Lung microvascular endothelial cell (primary cell): Measurements from ENCODE around the gene PTPN11. TPM values are rescaled to one million over a fixed set of nuclear protein-coding genes. Genes with fewer than 3 reads are reported as not detected.

ENCODE experiments used
- DNase-seq, 2 donors: peaks; one replicate each; pipeline versions ENCODE4 v3.0.0 to v3.0.0-alpha.2; 2010; ENCODE audit warnings: low read depth in 2 of 2
- total RNA-seq: library from RNA; depleted of rRNA; stranded (reverse); fragments of >200 nt; gene quantifications from 2 replicates; pipeline ENCODE4 v1.2.1, GENCODE V29; 2014

Gene PTPN11
- total RNA-seq, 1 donor from 2014 or later = 60.3 TPM

DNA sequence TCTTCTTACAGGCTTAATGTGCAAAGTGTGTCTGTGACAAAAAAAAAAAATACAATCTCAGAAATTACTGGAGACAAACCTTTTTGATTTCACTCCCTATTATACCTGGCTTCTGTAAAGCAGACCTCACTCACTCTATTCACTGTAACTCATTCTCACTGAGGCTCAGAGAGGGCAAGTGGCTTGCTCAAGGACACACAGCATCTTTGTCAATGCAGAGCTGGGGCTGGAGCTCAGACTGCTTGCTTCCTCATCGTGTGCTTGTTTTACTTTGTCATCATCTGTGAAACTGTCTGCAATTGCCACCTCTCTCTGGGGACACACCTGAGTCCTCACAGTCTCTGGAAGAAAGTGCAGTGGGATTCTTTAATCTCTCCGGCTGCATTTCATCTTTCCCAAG is 120.0 kb downstream of the PTPN11 start:
- no peak for DNase-seq

DNA sequence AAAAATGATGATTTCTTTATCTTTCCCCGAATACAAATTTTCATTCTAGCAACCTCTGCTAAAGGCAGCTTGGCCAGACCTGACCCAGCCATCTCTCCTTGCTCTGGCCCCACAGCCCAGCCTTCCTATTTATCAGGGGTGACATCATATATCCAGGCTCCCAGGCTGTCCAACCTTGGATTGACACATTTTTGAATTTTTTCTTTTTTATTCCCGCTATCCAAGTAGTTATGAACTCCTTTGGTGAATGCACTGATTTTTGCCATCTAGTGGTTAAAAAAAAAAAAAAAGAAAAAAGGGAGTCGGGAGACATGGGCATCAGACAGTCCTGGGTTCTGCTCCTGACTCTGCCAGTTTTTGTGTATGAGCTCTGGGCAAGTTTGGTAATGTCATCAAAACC is 120.5 kb downstream of the PTPN11 start:
- no peak for DNase-seq

DNA sequence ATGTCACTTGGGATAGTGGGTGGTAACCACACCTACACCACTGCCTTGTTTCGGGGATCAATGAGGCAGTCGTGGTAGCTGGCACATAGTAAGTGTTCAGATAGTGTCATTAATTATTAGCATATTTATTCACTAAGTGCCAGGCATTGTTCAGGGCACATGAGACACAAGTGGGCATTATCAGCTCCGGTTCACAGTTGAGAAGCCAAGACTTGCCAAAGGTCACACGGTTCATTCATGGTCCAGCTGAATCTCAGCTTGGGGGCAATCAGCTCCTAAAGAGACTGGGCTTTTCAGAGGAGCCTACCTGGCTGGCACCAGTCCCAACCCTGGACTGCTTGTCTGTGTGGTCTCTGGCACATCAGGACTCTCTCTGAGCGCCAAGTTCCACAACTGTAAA is 121.3 kb downstream of the PTPN11 start:
- no peak for DNase-seq

DNA sequence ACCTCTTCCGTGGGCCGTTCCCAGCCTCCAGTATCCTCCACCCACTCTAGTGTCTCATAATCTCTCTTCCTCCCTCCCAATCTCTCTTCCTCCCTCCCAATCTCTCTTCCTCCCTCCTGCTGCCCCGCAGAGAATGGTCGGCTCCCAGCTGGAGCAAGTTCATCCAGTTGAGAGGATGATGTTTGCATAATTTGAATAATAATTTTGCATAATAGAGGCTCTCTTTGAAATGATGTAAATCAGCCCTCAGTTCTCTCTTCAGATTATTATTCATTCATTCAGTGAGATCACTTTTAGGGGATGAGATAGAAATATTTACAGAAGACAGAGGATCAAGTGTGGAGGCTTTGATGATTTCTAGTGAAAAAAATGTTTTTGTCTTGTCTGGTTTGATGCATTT is 125.0 kb downstream of the PTPN11 start:
- no peak for DNase-seq

DNA sequence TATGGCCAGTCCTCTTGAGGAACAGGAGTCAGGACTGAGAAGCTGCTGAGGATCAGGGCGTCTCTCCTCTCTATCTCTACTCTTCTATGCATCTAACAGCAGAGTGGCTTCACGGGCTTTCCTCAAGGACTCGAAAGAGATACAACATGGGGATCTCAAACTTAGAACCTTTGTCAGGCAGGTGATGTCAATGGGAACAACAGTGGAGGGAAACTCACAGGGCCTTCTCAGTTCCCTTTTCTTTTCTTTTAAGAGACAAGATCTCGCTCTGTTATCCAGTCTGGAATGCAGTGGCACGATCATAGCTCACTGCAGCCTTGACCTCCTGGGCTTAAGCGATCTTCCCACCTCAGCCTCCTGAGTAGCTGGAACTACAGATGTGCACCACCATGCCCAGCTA is 127.6 kb downstream of the PTPN11 start:
- DNase-seq = no peak

DNA sequence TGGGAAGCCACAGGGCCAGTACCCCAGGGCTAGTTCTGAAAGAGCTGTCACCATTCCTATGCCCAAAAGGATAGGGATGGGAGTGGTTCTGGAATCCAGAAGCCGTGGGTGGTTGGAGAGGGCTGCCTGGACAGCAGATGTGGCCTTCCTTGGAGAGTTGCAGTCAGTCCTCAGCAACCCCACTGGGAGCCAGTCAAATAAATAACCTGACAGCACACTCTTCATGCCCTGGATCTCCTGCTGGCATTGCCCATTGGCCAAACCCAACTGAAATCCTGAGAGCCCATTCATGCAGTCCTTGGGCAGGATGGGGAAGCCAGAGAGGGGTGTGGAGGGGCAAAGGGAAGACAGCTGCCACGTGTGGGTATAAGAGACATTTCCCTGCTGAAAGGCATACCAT is 128.2 kb downstream of the PTPN11 start:
- no peak for DNase-seq

DNA sequence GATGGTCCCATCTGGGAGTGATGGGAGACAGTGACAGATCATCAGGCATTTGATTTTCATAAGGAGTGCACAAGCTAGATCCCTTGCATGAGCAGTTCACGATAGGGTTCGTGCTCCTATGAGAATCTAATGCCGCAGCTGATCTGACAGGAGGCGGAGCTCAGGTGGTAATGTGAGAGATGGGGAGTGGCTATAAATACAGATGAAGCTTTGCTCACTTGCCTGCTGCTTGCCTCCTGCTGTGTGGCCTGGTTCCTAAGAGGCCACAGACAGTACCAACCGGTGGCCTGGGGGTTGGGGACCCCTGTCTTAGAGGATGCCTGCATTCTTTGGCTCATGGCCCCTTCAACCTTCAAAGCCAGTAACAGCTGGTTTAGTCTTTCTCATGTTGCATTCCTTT is 130.3 kb downstream of the PTPN11 start:
- DNase-seq = no peak

DNA sequence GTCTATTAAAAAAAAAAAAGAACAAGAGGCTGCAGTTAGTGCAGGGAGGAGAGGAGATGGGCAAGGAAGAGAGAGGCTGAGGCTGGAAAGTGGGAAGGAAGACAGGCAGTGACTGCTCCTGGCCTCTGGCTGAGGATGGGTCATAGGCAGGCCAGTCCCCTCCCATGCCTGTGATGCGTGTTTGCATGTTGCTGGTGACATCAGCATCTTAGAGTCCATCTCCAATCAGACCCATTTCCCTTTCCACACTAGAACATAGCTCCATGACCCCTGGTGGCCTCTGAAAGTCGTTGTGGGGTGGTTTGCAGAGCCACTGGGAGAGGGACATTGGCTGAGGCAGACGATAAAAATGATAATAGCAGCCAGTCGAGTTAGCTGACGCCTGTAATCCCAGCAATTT is 132.9 kb downstream of the PTPN11 start:
- no peak for DNase-seq

DNA sequence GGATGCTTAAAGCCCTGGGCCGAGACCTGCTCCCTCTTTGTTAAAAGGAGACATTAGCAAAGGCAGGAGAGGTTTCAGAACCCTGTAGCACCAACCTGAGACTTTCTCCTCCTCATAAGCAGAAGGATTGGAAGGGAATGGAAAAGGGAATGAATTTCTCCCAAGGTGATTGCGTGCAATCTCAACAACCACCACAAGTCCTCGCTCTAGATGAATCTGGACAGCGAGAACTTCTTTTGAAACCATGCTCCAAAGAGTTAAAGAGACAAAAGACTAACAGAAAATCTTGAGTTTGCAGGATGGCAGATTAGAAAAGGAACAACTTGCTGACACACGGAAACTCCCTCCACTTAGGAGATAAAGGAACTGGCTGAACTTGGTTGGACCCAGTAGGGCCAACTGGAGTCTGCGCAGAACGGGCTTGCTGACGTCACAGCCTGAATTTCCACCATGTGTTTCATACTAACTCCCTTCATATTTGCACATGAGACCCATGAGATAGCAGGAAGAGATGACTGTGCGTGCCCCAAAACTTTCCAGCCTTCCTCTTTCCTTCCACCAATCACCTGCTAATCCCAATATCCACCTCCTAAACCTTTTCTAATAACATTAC is 137.0 kb downstream of the PTPN11 start:
- no peak for DNase-seq

DNA sequence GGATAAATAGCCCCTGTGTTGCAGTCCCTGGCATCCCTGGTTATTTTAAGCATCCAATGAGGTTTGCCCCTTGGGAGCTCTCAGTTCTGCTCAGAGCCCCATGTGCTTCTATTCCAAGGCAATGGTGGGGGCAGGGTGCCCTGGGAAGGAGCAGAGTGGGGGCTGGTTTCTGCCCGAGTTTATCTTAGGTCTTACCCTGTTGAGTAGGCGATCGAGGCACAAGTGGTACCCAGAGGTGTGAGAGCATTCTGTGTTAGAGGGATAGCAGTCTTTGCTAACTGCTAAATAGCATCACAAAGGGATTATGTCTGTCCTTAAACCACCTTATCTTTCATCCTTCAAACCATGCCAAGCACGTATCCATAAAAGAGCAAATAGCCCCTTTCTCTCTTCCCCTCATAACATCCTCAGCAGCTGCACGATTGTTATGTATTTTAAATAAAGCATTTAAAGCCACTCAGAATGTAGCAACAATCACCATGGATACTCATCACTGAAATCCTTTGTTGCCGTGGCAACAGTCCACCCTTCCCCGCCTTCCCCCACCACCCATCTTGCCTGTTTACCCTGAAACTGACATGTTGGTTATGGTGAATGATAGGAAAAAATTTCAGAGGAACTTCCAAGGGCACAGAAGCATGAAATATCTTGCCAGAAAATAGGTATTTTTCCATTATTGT is 139.3 kb downstream of the PTPN11 start:
- no peak for DNase-seq

Other genes with a start within 250 kb of the PTPN11 start
- gene HECTD4, start 36.5 kb upstream of the PTPN11 start, total RNA-seq = 11.8 and 16.7 TPM in 2 replicates
- 478 and 588 TPM in 2 replicates for gene RPL6, start 9.3 kb upstream of the PTPN11 start, total RNA-seq